HG03196 (cell line): ENCODE results near the gene UBASH3A.

Experiments used
- ATAC-seq: cut with Tn5 transposase; IDR thresholded peaks from one replicate; pipeline ENCODE4 v1.9.1; 2021; ENCODE audit not compliant: unreplicated experiment

The UBASH3A gene

GRCh38 chr21:42429021-42429420 lies 25.3 kb downstream of the UBASH3A start:
- no peak for ATAC-seq

GRCh38 chr21:42429856-42430255 lies 26.2 kb downstream of the UBASH3A start:
- ATAC-seq: no peak

GRCh38 chr21:42430521-42430920 lies 26.8 kb downstream of the UBASH3A start:
- no peak for ATAC-seq

- ATAC-seq: no peak
Observed at GRCh38 chr21:42431196-42431595, 27.5 kb downstream of the UBASH3A start.

GRCh38 chr21:42432695-42433094 lies 29.0 kb downstream of the UBASH3A start:
- ATAC-seq: no peak

- ATAC-seq: no peak
Observed at GRCh38 chr21:42433946-42434551, 30.3 kb downstream of the UBASH3A start.

- no peak for ATAC-seq
Observed at GRCh38 chr21:42434884-42435283, 31.2 kb downstream of the UBASH3A start.

GRCh38 chr21:42435401-42435800 lies 31.7 kb downstream of the UBASH3A start:
- ATAC-seq: no peak

GRCh38 chr21:42435833-42436232 lies 32.1 kb downstream of the UBASH3A start:
- ATAC-seq: no peak

- ATAC-seq: no peak
Observed at GRCh38 chr21:42436914-42437313, 33.2 kb downstream of the UBASH3A start.

- no peak for ATAC-seq
Observed at GRCh38 chr21:42437786-42438185, 34.1 kb downstream of the UBASH3A start.

GRCh38 chr21:42438316-42439205 lies 34.9 kb downstream of the UBASH3A start:
- ATAC-seq: no peak

- no peak for ATAC-seq
Observed at GRCh38 chr21:42439284-42440186, 35.8 kb downstream of the UBASH3A start.

- ATAC-seq: no peak
Observed at GRCh38 chr21:42440187-42440792, 36.6 kb downstream of the UBASH3A start.

GRCh38 chr21:42441963-42442362 lies 38.3 kb downstream of the UBASH3A start:
- ATAC-seq: no peak

GRCh38 chr21:42443181-42443785 lies 39.6 kb downstream of the UBASH3A start:
- ATAC-seq: no peak

- no peak for ATAC-seq
Observed at GRCh38 chr21:42443876-42444744, 40.4 kb downstream of the UBASH3A start.

GRCh38 chr21:42444745-42445059 lies 41.0 kb downstream of the UBASH3A start:
- ATAC-seq: no peak

GRCh38 chr21:42445311-42445710 lies 41.6 kb downstream of the UBASH3A start:
- no peak for ATAC-seq

GRCh38 chr21:42446531-42446930 lies 42.8 kb downstream of the UBASH3A start:
- ATAC-seq: no peak
